Activated CD8-positive, alpha-beta memory T cell treated with anti-CD3 and anti-CD28 coated beads for 48 hours (primary cell): ENCODE data around the gene IGFBP4.

ENCODE experiments used
- DNase-seq, 3 experiments: peaks; one replicate each; pipeline ENCODE4 v3.0.0-alpha.2; 2020; ENCODE audit warnings: low read depth in 2 of 3, low spot score in 2 of 3

The IGFBP4 gene

GRCh38 chr17:40431231-40431602, 12.0 kb upstream of the IGFBP4 start:
- no peak for DNase-seq

- DNase-seq, result no peak
These were observed 10.3 kb upstream of the IGFBP4 start for GRCh38 chr17:40432864-40433528.

DNA sequence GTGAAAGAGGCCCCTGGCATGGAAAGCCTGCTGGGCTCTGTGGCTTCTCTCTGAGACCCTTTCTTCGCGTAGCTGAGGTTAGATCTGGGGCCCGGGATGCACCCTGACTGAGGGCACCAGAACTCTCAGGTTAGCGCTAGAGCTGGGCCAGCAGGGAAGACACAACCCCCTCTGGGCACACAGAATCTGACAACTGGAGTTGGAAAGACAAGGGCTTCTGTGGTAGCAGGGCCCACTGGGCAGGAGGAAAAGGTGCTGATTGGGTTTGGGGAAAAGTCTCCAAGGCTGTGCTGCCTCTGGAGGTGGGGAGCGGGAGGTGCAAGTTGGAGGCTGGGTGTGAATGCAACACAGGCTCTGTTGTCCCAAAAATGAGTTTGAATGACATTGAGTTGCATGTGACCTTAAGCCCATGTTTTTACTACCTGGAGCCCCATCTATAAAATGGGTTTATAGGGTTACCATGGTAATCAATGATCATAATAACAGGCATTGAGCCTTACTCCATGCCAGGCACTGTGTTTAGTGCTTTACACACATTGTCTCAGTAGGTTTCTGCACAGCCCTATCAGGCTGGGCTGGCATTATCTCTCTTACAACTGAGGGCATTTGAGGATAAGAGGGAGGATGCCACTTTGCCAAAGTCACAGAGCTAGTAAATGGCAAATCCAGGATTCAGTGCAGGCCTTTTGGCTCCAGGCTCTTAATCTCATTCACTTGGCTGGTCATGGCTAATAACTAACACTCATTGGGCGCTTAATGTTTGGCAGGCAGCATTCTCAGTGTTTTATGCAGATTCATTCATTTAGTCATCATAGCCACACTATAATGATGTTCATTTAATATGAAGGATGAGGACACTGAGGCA, 9.5 kb upstream of the IGFBP4 start:
- no peak for DNase-seq

DNA sequence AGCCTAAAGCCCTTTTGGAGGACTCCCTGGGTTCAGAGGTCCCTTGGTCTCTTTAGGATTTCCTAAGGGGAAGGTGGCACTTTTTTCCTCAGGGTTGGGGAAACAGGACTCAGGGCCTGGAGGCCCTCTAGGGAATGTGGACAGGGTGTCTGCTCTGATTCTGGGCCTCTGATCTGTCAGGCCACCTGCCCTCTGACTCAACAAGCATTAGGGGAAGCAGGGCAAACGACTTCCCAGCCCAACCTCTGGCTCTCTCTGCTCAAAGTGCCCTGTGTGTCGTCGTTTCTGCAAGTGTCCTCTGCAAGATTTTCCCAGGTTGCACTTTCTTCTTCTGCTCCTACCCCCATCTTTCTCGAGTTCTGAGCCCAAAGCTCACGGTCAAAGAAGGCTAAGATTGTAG, 6.6 kb upstream of the IGFBP4 start:
- no peak for DNase-seq

DNA sequence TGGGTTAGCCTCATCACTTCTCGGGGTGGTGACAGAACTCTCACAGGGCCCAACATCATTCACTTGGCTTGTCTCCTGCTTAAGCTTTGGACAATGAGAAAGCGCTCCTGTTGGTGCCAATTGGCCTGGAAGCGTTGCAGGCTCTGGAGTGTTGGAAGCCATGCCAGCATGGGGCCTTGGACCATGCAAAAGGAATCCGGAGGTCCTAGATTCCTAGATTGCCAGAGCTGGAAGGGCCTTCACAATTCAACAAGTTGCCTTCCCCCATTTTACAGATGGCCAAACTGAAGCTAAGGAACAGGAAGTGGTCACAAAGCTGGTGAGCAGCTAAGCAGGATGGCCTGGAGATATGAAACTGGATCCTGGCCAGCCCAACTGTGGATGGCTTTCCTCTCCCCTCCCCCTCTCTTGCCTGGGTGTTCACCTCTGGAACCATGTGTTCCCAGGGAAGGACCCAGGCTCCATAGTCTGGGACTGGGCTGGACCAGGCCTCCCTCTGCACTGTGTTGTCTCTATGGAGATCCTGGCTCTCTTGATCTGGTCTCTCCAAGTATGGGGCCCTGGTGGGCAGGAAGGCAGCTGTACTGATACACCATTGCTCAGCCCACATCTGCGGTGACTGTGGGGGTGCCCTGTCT, 6.0 kb upstream of the IGFBP4 start:
- DNase-seq, result no peak

- DNase-seq, result no peak
These were observed 3.1 kb upstream of the IGFBP4 start for GRCh38 chr17:40440166-40440565.

- DNase-seq, result no peak
These were observed 656 bp upstream of the IGFBP4 start for GRCh38 chr17:40442392-40443195.

DNA sequence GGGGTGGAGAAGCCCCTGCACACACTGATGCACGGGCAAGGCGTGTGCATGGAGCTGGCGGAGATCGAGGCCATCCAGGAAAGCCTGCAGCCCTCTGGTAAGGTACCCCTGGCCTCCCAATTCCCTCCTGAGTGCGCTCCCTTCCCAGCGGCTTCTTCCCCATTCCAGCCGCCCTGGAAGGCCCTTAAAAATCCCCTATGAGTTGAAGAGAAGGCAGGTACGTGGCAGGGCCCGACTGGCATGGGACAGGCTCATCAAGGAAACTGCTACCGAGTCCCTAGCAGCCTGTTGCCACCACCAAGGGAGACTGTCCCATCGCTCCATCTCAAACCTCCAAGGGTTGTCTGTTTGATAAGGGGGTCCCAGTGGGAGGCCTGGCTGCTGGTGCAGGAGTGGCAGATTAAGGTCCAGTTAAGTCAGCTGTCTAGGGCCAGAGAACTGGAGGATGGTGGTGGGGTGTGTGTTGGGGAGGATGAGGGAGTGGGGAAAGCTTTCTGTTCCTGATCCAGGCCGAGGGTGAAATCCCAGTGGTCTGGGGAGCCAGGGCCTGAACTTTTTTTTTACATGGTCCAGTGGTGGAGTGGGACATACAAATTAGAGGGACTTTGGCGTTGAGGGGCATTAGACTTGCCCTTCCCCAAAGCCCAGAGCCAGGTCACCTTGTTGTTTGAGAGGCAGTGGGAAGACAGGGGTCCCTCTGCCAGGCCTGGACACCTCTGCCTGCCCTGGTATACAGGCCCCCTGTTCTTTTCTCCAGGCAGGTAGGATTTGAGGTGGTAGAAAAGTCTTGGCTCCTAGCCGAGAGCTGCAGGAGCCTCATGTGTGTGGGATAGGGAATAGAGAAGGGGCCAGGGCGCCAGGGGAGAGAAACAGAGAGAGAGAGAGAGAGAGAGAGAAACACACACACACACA, 994 bp downstream of the IGFBP4 start:
- DNase-seq, result no peak

DNA sequence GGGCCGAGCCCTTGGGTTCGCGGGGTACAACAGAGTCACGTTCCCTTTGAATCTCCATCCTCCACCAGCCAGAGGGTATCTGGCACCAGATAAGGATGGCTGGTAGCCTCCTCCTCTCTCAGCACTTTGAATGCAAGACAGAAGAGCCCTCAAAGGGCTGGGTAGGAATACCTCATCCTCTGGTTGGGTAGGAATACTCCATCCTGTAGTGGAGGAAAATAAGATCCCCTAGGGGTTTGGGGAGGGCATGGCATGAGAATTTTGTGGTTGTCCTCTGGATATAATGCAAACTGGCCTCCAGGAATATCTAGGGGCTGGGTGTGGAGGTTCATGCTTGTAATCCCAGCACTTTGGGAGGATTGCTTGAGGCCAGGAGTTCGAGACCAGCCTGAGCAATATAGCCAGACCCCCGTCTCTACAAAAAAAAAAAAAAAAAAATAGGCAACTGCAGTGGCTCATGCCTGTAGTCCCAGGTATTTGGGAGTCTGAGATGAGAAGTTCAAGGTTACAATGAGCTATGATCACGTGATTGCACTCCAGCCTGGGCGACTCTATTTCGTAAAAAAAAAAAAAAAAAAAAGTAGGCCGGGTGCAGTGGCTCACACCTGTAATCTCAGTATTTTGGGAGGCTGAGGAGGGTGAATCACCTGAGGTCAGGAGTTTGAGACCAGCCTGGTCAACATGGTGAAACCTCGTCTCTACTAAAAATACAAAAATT, 2.7 kb downstream of the IGFBP4 start:
- DNase-seq, result no peak

GRCh38 chr17:40447148-40447644, 3.9 kb downstream of the IGFBP4 start:
- DNase-seq, result no peak

GRCh38 chr17:40447806-40448205, 4.6 kb downstream of the IGFBP4 start:
- no peak for DNase-seq

GRCh38 chr17:40448213-40448638, 5.0 kb downstream of the IGFBP4 start:
- DNase-seq, result no peak

DNA sequence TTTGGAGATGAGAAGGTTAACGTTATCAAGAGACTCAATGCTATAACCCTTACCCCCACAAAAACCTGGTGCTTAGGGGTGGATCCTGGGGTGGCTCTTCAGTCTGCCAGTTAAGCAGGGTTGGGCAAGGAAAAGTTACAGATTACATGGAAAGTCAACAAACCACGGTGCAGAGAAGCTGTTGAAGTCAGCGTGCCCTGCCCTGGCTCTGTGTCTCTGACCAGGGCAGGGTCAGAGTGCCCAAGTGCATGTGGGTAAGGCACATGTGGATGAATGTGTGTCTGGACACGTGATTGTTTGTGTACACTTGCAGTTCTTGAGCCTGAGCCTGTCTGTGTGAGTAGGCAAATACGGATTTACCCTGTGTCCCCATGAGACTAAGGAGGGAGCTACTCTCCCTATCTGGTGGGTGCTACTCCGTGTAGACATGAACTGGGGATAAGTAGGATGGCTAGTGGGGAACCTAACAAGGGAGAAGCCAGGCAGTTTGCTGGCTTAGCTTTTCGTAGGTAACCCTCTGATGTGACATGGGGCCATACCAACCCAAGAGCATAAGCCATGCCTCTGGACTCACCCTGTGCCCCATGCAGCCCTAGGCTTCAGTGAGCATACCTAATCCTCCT, 5.5 kb downstream of the IGFBP4 start:
- DNase-seq, result no peak

- no peak for DNase-seq
These were observed 6.9 kb downstream of the IGFBP4 start for GRCh38 chr17:40450175-40450574.

DNA sequence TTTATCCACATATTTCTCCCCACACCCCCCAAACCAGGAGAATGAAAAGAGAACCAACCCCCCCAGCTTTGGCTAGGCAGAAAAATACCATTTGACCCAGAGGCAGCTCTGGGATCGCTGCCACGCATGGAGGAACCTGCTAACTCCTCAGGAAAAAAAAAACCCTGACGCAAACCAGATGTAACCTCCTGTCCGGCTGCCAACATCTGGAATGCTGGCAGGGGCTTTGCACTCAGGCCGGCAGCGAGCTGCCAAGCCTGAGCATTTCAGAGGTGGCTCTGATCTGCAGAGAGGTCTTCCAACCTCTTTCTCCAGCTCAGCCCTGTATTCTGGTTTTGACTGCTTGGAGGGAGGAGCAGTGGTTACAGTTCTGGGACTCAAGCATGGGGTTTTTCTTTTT, 8.2 kb downstream of the IGFBP4 start:
- no peak for DNase-seq

DNA sequence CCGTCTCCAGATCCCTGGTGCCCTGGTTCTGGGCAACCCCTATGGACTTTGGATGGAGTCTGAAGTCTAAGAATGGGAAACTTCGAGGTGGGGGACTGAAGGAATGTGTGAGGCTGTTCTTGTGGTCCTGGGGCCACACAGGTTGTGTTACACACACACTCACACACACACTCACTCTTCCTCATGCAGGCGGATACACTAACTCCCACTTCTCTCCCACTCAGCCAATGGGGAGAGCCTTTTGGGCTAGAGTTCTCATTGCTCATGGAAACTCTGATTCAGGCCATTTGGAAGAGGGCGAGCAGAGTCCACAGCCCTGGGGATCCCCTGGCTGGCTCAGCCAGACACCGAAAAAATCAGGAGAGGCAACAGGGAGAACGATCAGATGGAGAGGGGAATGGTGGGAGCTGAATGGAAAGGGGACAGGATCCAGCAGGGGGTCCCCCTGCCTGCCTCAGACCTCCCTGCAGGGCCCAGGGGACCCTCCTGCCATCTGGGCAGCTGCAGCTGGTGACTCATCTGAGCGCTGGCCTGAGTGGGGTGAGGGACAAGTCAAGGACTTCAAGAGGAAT, 9.1 kb downstream of the IGFBP4 start:
- no peak for DNase-seq

- no peak for DNase-seq
These were observed 9.7 kb downstream of the IGFBP4 start for GRCh38 chr17:40452921-40453378.

- no peak for DNase-seq
These were observed 10.8 kb downstream of the IGFBP4 start for GRCh38 chr17:40453881-40454612.
